ENCODE results near the gene HOXB3. TPM values are rescaled to one million over a fixed set of nuclear protein-coding genes. Genes with fewer than 3 reads are reported as not detected.

HOXB3 gene
- total RNA-seq, 4 donors from 2014 or later = 25.7 to 57.1 (median 34.9) TPM

DNA sequence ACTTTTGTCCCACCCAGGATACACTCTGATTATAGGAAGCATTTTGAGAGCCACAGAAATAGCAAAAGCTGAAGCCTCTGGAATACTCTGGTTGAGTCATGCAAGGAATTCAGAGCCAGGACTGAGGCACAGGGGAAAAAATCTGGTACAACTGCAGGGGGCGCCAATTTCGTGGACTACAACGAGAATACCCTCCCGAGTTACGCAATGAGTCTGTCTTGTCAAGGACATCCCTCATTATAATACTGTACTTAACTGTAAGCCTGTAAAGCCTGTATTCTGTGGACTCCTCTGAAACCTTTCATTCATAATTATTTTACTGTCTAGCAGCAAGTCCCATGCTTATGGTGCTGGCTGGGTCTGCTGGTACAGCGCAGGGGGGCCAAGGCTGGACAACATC, 67.0 kb downstream of the HOXB3 start:
- H3K4me3 ChIP-seq = no peak overlapping the region
- DNase-seq = no peak
- H3K27me3 ChIP-seq = peaks cover 33% of the 10 kb centered on the region
- in situ Hi-C loops (cut with MboI; ENCODE audit: low pct_ligation_motif_present in 1 of 4, low pct_unique_long_range_greater_than_20kb in 1 of 4, low sequenced_read_pairs in 3 of 4) = no loop called here
- H3K27ac ChIP-seq = peak overlapping the region in 2 of 4 donors; percentile 54 to 74
- peaks cover 0 to 24% (median 6%) of the 10 kb centered on the region in 4 donors for H3K4me1 ChIP-seq
- TF ChIP-seq POLR2AphosphoS5 (IDR thresholded peaks at IDR 0.05) (no peak), EP300 (IDR thresholded peaks at IDR 0.05; ENCODE audit: low read depth) (no peak), POLR2A (IDR thresholded peaks at IDR 0.05) (no peak)
- TF ChIP-seq, protein P1, sequence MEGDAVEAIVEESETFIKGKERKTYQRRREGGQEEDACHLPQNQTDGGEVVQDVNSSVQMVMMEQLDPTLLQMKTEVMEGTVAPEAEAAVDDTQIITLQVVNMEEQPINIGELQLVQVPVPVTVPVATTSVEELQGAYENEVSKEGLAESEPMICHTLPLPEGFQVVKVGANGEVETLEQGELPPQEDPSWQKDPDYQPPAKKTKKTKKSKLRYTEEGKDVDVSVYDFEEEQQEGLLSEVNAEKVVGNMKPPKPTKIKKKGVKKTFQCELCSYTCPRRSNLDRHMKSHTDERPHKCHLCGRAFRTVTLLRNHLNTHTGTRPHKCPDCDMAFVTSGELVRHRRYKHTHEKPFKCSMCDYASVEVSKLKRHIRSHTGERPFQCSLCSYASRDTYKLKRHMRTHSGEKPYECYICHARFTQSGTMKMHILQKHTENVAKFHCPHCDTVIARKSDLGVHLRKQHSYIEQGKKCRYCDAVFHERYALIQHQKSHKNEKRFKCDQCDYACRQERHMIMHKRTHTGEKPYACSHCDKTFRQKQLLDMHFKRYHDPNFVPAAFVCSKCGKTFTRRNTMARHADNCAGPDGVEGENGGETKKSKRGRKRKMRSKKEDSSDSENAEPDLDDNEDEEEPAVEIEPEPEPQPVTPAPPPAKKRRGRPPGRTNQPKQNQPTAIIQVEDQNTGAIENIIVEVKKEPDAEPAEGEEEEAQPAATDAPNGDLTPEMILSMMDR (IDR thresholded peaks at IDR 0.05) = no peak
- 47 to 73% methylated on average over 6 of the region's 6 CpGs for WGBS, 2 donors (ENCODE audit: low coverage in 1 of 2)
- H3K9me3 ChIP-seq = no peaks in the 10 kb centered on the region
- H3K36me3 ChIP-seq = no peaks in the 10 kb centered on the region
- intact Hi-C loops (cut with DNase I; ENCODE audit: low total_unique reads) = no loop called here

DNA sequence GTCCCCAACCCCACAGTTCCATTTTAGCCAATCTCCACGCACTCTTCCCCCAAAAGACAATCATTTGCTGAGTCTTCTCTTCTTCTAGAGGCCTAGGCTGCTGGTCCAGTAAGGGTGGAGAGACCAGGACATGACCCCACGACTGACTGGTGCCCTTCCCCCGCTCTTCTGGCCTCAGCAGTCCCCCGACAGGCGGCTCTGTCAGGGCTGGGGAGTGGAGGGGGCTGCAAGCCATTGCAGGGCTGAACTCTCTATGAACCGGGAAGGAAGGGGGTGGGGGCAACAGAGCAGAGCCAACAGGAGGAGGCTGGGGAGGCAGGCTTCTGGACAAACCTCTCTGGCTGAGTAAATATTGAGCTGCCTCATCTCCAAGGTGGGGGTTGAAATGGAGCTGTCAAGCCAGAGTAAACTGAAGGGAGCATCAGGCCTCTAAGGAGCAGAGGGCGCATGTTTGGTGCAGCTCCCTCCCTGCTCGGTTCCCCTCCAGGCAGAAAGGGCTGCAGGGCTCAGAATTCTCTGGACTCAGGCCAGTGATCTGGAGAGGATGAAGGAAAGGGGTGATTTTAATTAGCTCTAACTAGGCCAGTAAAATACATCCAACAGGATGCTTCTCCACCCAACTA, 67.9 kb downstream of the HOXB3 start:
- DNase-seq = no peak
- peaks cover 24% of the 10 kb centered on the region for H3K27me3 ChIP-seq
- no peak overlapping the region for H3K4me3 ChIP-seq
- intact Hi-C loops (cut with DNase I; ENCODE audit: low total_unique reads) = no loop called here
- H3K27ac ChIP-seq = peak overlapping the region in 3 of 4 donors; percentile 32 to 74 (median 54)
- in situ Hi-C loops (cut with MboI; ENCODE audit: low pct_ligation_motif_present in 1 of 4, low pct_unique_long_range_greater_than_20kb in 1 of 4, low sequenced_read_pairs in 3 of 4) = no loop called here
- no peaks in the 10 kb centered on the region for H3K9me3 ChIP-seq
- H3K36me3 ChIP-seq = no peaks in the 10 kb centered on the region
- H3K4me1 ChIP-seq = peaks cover 0 to 27% (median 6%) of the 10 kb centered on the region in 4 donors
- no peak for TF ChIP-seq POLR2A (IDR thresholded peaks at IDR 0.05)
- TF ChIP-seq, protein P1 (IDR thresholded peaks at IDR 0.05) = no peak
- no peak for TF ChIP-seq POLR2AphosphoS5 (IDR thresholded peaks at IDR 0.05)
- no peak for TF ChIP-seq EP300 (IDR thresholded peaks at IDR 0.05; ENCODE audit: low read depth)
- WGBS, 2 donors (ENCODE audit: low coverage in 1 of 2) = 57 to 100% methylated on average over 1 to 8 of the region's 8 CpGs

DNA sequence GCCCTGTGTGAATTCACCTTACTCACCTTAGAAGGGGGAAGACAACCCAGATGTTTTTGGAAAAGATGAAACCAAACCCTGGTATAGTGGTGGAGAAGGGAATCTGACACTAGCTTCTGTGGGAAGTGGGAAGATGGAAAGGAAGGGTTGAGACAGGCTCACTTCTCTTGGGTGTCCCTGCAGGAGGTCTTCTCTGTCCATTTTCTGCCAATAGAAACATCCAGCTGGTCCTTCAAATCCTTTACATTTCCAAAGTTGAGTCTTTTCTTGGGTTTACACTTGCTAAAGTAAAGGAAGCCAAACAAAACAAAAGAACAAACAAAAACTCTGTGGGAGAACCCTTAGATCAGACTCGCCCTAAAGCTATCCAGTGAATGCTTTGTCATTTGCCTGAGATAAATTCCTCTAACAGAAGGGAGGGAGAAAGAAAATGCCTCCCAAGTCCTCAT, 69.4 kb downstream of the HOXB3 start:
- Histone ChIP-seq H3K27ac (no peak overlapping the region), H3K36me3 (no peaks in the 10 kb centered on the region), H3K4me3 (no peak overlapping the region), H3K9me3 (no peaks in the 10 kb centered on the region), H3K4me1 (peaks cover 0 to 22% (median 6%) of the 10 kb centered on the region in 4 donors), H3K27me3 (peaks cover 15% of the 10 kb centered on the region)
- intact Hi-C loops (cut with DNase I; ENCODE audit: low total_unique reads) (no loop called here), in situ Hi-C loops (cut with MboI; ENCODE audit: low pct_ligation_motif_present in 1 of 4, low pct_unique_long_range_greater_than_20kb in 1 of 4, low sequenced_read_pairs in 3 of 4) (no loop called here)
- WGBS, 2 donors (ENCODE audit: low coverage in 1 of 2) = 63 to 65% methylated on average over 1 of the region's 1 CpG
- DNase-seq = no peak
- no peak for TF ChIP-seq POLR2A (IDR thresholded peaks at IDR 0.05)
- no peak for TF ChIP-seq POLR2AphosphoS5 (IDR thresholded peaks at IDR 0.05)
- TF ChIP-seq, protein P1 (IDR thresholded peaks at IDR 0.05) = no peak
- no peak for TF ChIP-seq EP300 (IDR thresholded peaks at IDR 0.05; ENCODE audit: low read depth)

DNA sequence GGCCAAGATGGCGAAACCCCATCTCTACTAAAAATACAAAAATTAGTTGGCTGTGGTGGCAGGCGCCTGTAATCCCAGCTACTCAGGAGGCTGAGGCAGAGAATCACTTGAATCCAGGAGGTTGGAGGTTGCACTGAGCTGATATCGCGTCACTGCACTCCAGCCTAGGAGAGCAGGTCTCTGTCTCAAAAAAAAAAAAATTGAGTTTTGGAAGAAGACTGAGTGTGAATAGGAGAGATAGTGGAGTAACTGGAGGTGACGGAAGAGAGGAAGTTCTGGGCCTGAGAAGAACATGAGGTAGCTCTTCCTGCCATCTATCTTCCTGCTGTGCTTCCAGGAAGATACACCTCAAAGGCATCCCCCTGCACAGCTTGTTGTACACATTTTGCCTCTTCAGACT, 70.6 kb downstream of the HOXB3 start:
- no peak for DNase-seq
- TF ChIP-seq, protein P1 (IDR thresholded peaks at IDR 0.05) = no peak
- TF ChIP-seq EP300 (IDR thresholded peaks at IDR 0.05; ENCODE audit: low read depth) = no peak
- TF ChIP-seq POLR2AphosphoS5 (IDR thresholded peaks at IDR 0.05) = no peak
- TF ChIP-seq POLR2A (IDR thresholded peaks at IDR 0.05) = no peak
- H3K27me3 ChIP-seq = peaks cover 9% of the 10 kb centered on the region
- H3K4me3 ChIP-seq = no peak overlapping the region
- no peak overlapping the region for H3K27ac ChIP-seq
- no peaks in the 10 kb centered on the region for H3K36me3 ChIP-seq
- no peaks in the 10 kb centered on the region for H3K9me3 ChIP-seq
- peaks cover 0 to 22% (median 6%) of the 10 kb centered on the region in 4 donors for H3K4me1 ChIP-seq
- WGBS, 2 donors (ENCODE audit: low coverage in 1 of 2) = 77 to 93% methylated on average over 3 to 5 of the region's 5 CpGs
- intact Hi-C loops (cut with DNase I; ENCODE audit: low total_unique reads) (no loop called here), in situ Hi-C loops (cut with MboI; ENCODE audit: low pct_ligation_motif_present in 1 of 4, low pct_unique_long_range_greater_than_20kb in 1 of 4, low sequenced_read_pairs in 3 of 4) (no loop called here)

Data from transverse colon (tissue), 4 donors.